ENCODE measurements around the gene WRAP53.

- TF ChIP-seq CTCF (IDR thresholded peaks at IDR 0.05 in 8 of 11, conservative IDR thresholded peaks at IDR 0.05 in 3 of 11) (peak in 2 of 11 experiments; percentile 15 to 21), POLR2A (IDR thresholded peaks at IDR 0.05) (no peak), POLR2AphosphoS5 (IDR thresholded peaks at IDR 0.05) (peak; percentile 89 to 95 (median 90))
Observed at GRCh38 chr17:7685533-7686221, 2.6 kb upstream of the WRAP53 start.
